ENCODE data around the gene SLC25A13.

Gene SLC25A13

DNA sequence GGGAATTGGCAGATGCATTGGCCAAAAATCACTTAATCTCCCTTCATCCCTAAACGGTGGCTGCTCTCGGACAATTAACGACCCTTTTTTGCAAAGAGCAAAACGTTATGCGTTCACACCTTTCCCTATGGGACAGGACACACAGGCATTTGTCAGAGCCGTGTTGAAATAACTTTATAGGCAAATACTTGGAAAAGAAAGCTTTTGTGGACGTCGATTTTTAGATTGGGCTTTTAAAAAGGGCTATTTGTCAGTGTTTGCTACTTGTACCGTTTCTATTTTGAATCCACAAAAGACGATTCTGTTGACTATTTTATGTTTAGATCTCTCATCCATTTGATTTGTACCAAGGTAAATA is 245.6 kb downstream of the SLC25A13 start:
- DNase-seq: peak; percentile 57

DNA sequence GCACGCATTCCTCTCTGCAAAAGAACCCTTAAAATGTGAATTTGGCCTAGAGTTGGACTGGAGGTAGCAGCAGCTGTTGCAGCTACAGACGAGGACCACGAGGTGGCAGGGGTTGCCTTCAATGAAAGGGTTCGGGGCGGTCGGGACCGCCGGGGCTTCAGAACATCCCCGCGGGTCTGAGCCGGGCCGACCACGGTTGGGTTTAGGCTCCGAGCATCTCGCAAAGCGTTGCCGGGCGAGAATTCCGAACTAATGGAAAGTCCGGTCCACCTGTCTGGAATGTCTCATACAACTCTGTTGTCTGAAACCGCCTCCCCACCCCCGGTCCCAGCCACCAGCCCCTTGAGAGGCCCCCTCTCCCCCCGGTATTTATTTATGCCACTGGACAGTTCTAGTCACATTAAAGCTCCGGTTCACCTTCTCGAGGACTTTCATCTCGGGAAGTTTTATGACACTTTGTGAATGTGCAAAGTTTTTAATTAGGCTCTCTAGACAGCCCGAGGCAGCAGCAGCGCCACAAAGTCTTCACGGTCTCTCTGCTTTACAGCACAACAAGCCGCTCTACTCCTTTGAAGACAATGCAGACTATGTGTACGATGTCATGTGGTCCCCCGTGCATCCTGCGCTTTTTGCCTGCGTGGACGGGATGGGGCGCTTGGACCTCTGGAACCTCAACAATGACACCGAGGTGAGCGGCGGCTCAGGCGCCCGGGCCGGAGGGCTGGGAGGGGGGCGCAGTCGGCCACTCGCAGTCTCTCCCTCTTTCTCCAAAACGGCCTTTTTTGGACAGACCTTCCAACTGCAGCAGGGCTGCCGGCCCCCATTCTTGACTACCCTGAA is 246.2 kb downstream of the SLC25A13 start:
- peak; percentile 89 for DNase-seq

DNA sequence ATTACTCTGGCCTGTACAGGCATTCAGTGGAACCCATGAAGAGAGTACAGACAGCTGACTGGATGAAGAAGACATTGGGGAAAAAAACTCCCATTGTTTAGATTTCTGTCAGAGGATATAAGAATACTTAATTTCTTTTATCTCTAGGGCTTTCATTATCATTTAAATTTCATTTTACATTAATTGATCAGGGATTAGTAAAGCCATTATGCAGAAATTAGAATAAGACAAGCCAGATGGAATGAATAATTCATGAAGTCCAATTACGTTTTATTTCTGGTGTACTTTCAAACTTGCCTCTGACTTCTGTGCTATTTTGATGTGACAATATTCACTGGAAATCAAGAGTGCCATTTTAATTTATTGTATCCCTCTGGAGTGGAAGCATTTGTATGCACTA is 247.0 kb downstream of the SLC25A13 start:
- DNase-seq: no peak

Measured in DMS53 (cell line).